Measurements from ENCODE around the gene RAB35. TPM values are rescaled to one million over a fixed set of nuclear protein-coding genes. Genes with fewer than 3 reads are reported as not detected.

Gene RAB35
- total and polyA plus RNA-seq, 9 of the 15 experiments (the other 6 are each of a cell fraction or from before 2014, with no cell fraction given), result 0.65 to 76.3 (median 38.9) TPM

DNA sequence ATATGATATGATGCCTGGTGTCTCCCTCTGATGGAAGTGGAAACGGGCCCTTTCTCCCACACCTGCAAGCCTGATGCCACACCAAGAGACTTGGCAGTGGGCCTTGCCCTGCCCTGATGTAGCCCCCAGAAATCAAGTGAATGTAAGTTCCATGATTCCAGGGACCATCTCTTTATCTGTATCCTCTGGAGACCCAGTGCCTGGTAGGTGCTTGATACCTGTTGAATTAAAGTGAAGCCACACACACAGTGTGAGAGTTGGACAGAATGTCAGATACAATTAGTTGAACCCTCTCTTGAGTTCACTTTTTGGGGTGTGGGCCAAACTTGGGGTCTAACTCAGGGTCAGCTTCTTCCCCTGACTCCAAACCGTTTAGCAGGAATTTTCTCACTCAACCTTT lies 4.8 kb upstream of the RAB35 start:
- no peak for ATAC-seq

More for the DNA sequence above, 4.8 kb upstream of the RAB35 start:
- H3K36me3 ChIP-seq (ENCODE audit: control insufficient read depth, insufficient read depth, low read length), result peaks cover 4% of the 10 kb centered on the region; the same call in 2 of the 3 replicates
- DNase-seq (ENCODE audit: extremely low read depth in 1 of 4, low spot score in 3 of 4) (no peak), FAIRE-seq (no peak)
- H3K9me1 ChIP-seq (ENCODE audit: control insufficient read depth, insufficient read depth, low read length), result no peaks in the 10 kb centered on the region
- intact Hi-C loops (cut with micrococcal nuclease), result no loop called here
- H3K27ac ChIP-seq (ENCODE audit: extremely low read depth, low read depth, low read length), result no peak overlapping the region
- H3K9ac ChIP-seq (ENCODE audit: insufficient read depth in 1 of 2, low read depth in 2 of 2, low read length in 2 of 2), result no peak overlapping the region
- peaks cover 5% of the 10 kb centered on the region; the same call in 1 of the 2 replicates for H4K20me1 ChIP-seq (replicated peaks; ENCODE audit: control insufficient read depth, insufficient read depth, low read length)
- H2AFZ ChIP-seq (ENCODE audit: low read depth, low read length), result no peak overlapping the region
- no peaks in the 10 kb centered on the region for H3K9me3 ChIP-seq (replicated peaks; ENCODE audit: control insufficient read depth, insufficient read depth, low read depth, low read length)
- H3K27me3 ChIP-seq (ENCODE audit: control insufficient read depth in 2 of 2, insufficient read depth in 2 of 2, low read length in 2 of 2), result no peaks in the 10 kb centered on the region
- 33% methylated on average over 2 of the region's 2 CpGs for WGBS (ENCODE audit: insufficient coverage, low coverage, missing lambda C conversion rate)
- peaks cover 5 to 12% of the 10 kb centered on the region in 2 experiments; a peak in 4 of 5 replicates for H3K4me1 ChIP-seq (replicated peaks in 1 of 2; ENCODE audit: control insufficient read depth in 2 of 2, insufficient read depth in 2 of 2, low read length in 2 of 2)
- ChIA-PET POLR2A (interaction anchor here (0.6 to 6.8 kb wide), 4 partner anchors 9 to 79 kb away, joined by 3 to 54 read pairs (median 4); partner anchors contain the start of gene RPLP0), CTCF (ENCODE audit: low intra/inter-chr PET ratio) (no interaction called here)
- TF ChIP-seq ZFX (CRISPR knock-in tag; IDR thresholded peaks at IDR 0.05), result no peak
- no peak for TF ChIP-seq MEF2A (IDR thresholded peaks at IDR 0.05; ENCODE audit: control insufficient read depth, low read depth, low read length)
- TF ChIP-seq, protein P1, sequence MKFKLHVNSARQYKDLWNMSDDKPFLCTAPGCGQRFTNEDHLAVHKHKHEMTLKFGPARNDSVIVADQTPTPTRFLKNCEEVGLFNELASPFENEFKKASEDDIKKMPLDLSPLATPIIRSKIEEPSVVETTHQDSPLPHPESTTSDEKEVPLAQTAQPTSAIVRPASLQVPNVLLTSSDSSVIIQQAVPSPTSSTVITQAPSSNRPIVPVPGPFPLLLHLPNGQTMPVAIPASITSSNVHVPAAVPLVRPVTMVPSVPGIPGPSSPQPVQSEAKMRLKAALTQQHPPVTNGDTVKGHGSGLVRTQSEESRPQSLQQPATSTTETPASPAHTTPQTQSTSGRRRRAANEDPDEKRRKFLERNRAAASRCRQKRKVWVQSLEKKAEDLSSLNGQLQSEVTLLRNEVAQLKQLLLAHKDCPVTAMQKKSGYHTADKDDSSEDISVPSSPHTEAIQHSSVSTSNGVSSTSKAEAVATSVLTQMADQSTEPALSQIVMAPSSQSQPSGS (CRISPR knock-in tag; IDR thresholded peaks at IDR 0.05), result no peak
- TF ChIP-seq NFATC3 (IDR thresholded peaks at IDR 0.05), result no peak
- TF ChIP-seq DNMT1 (IDR thresholded peaks at IDR 0.05), result no peak
- no peak for TF ChIP-seq CREB1 (IDR thresholded peaks at IDR 0.05)
- no peak for TF ChIP-seq CREB1 (CRISPR knock-in tag; IDR thresholded peaks at IDR 0.05)
- TF ChIP-seq ZNF311 (CRISPR knock-in tag; IDR thresholded peaks at IDR 0.05), result no peak
- no peak for TF ChIP-seq ZNF239 (CRISPR knock-in tag; IDR thresholded peaks at IDR 0.05)
- TF ChIP-seq SAFB (IDR thresholded peaks at IDR 0.05; ENCODE audit: borderline replicate concordance, low read depth, low read length), result no peak
- no peak for TF ChIP-seq HNRNPUL1 (IDR thresholded peaks at IDR 0.05; ENCODE audit: low read length)
- TF ChIP-seq FOXK2 (conservative IDR thresholded peaks at IDR 0.05 in 1 of 2, IDR thresholded peaks at IDR 0.05 in 1 of 2; ENCODE audit: low read depth in 2 of 2), result no peak
- no peak for TF ChIP-seq TAF7 (tag; IDR thresholded peaks at IDR 0.05)
- no peak for TF ChIP-seq THRAP3 (IDR thresholded peaks at IDR 0.05; ENCODE audit: borderline replicate concordance)
- no peak for TF ChIP-seq PTRF (tag; IDR thresholded peaks at IDR 0.05)
- no peak for TF ChIP-seq TOE1 (IDR thresholded peaks at IDR 0.05; ENCODE audit: borderline replicate concordance)
- no peak for TF ChIP-seq TOE1 (CRISPR knock-in tag; IDR thresholded peaks at IDR 0.05; ENCODE audit: borderline replicate concordance, low read depth)
- TF ChIP-seq SMARCE1 (IDR thresholded peaks at IDR 0.05), result no peak
- TF ChIP-seq SRSF3 (IDR thresholded peaks at IDR 0.05; ENCODE audit: insufficient read depth, low read length), result no peak
- H3K79me2 ChIP-seq (ENCODE audit: control insufficient read depth, insufficient read depth, low read length), result peaks cover 22% of the 10 kb centered on the region
- BruUV-seq (replicated peaks), result no TSS peak
- no peak overlapping the region for H3K4me2 ChIP-seq (ENCODE audit: insufficient read depth, low read length)
- H3K4me3 ChIP-seq, result no peak overlapping the region
- in situ Hi-C loops (cut with MboI), result no loop called here
